Osteoblast (primary cell): ENCODE data around the gene OR6K6. TPM values are rescaled to one million over a fixed set of nuclear protein-coding genes. Genes with fewer than 3 reads are reported as not detected.

Source experiments
- DNase-seq: peaks from one replicate; pipeline ENCODE4 v3.0.0; 2011; ENCODE audit warnings: low spot score, mixed read lengths; ENCODE audit not compliant: insufficient read length; ENCODE audit errors: missing footprints
- H2AFZ ChIP-seq: 2 replicates; pipeline ENCODE4 v1.6.0; 2011; ENCODE audit warnings: mild to moderate bottlenecking, low read length
- H3K27ac ChIP-seq: 2 replicates; pipeline ENCODE4 v1.5.1; 2011; ENCODE audit warnings: mild to moderate bottlenecking, low read depth, low read length, moderate library complexity
- H3K27me3 ChIP-seq: 2 replicates; pipeline ENCODE4 v1.6.0; 2012; ENCODE audit warnings: mild to moderate bottlenecking, control low read depth, inconsistent platforms, low read length, moderate library complexity; ENCODE audit not compliant: insufficient read depth
- H3K36me3 ChIP-seq: 2 replicates; pipeline ENCODE4 v1.5.1; 2011; ENCODE audit warnings: mild to moderate bottlenecking, low read length, control low read depth, moderate library complexity; ENCODE audit not compliant: insufficient read depth
- H3K4me1 ChIP-seq: 2 replicates; pipeline ENCODE4 v1.5.1; 2011; ENCODE audit warnings: mild to moderate bottlenecking, low read length, control low read depth, moderate library complexity; ENCODE audit not compliant: insufficient read depth
- H3K4me2 ChIP-seq: 2 replicates; pipeline ENCODE4 v1.6.0; 2011; ENCODE audit warnings: mild to moderate bottlenecking, low read length; ENCODE audit not compliant: insufficient read depth
- H3K4me3 ChIP-seq: fragments of 200-600 bp; sonication (generic); 3 replicates; pipeline ENCODE4 v1.5.1; 2012; ENCODE audit warnings: mild to moderate bottlenecking, low read length, inconsistent platforms; ENCODE audit not compliant: insufficient read depth
- H3K79me2 ChIP-seq: 2 replicates; pipeline ENCODE4 v1.6.0; 2012; ENCODE audit warnings: mild to moderate bottlenecking, low read length, control low read depth, inconsistent platforms; ENCODE audit not compliant: insufficient read depth
- H3K9me3 ChIP-seq: 2 replicates; pipeline ENCODE4 v1.5.1; 2011; ENCODE audit warnings: low read depth, low read length, control low read depth
- H4K20me1 ChIP-seq: 2 replicates; pipeline ENCODE4 v1.6.0; 2012; ENCODE audit warnings: mild to moderate bottlenecking, low read length, control low read depth; ENCODE audit not compliant: insufficient read depth
- total RNA-seq: library from RNA; depleted of rRNA; stranded (reverse); fragments of >200 nt; gene quantifications from 2 replicates; pipeline ENCODE4 v1.2.3, GENCODE V29; 2012
- TF ChIP-seq, protein P1 (sequence below): IDR thresholded peaks from 2 replicates; pipeline ENCODE4 v1.5.1; 2011; ENCODE audit warnings: mild to moderate bottlenecking, low read depth, low read length, moderate library complexity; ENCODE audit errors: extremely low read depth

Gene OR6K6
- total RNA-seq, 1 donor, result not detected

- H3K27me3 ChIP-seq, result no peaks in the 10 kb centered on the region
- no peak overlapping the region for H3K4me2 ChIP-seq
- no peaks in the 10 kb centered on the region for H3K9me3 ChIP-seq
- no peaks in the 10 kb centered on the region for H3K36me3 ChIP-seq
- DNase-seq, result no peak
- no peaks in the 10 kb centered on the region for H3K79me2 ChIP-seq
- TF ChIP-seq, protein P1, sequence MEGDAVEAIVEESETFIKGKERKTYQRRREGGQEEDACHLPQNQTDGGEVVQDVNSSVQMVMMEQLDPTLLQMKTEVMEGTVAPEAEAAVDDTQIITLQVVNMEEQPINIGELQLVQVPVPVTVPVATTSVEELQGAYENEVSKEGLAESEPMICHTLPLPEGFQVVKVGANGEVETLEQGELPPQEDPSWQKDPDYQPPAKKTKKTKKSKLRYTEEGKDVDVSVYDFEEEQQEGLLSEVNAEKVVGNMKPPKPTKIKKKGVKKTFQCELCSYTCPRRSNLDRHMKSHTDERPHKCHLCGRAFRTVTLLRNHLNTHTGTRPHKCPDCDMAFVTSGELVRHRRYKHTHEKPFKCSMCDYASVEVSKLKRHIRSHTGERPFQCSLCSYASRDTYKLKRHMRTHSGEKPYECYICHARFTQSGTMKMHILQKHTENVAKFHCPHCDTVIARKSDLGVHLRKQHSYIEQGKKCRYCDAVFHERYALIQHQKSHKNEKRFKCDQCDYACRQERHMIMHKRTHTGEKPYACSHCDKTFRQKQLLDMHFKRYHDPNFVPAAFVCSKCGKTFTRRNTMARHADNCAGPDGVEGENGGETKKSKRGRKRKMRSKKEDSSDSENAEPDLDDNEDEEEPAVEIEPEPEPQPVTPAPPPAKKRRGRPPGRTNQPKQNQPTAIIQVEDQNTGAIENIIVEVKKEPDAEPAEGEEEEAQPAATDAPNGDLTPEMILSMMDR, result no peak
- H4K20me1 ChIP-seq, result no peaks in the 10 kb centered on the region
- H3K4me3 ChIP-seq, result no peak overlapping the region
- H3K27ac ChIP-seq, result no peak overlapping the region
- no peak overlapping the region for H2AFZ ChIP-seq
- no peaks in the 10 kb centered on the region for H3K4me1 ChIP-seq
Measured at GRCh38 chr1:158732524-158732923, 22.0 kb upstream of the OR6K6 start.

- no peak for DNase-seq
- no peak overlapping the region for H3K27ac ChIP-seq
- no peaks in the 10 kb centered on the region for H3K4me1 ChIP-seq
- no peak overlapping the region for H2AFZ ChIP-seq
- no peaks in the 10 kb centered on the region for H3K27me3 ChIP-seq
- no peak overlapping the region for H3K4me2 ChIP-seq
- H3K36me3 ChIP-seq, result no peaks in the 10 kb centered on the region
- H3K79me2 ChIP-seq, result no peaks in the 10 kb centered on the region
- H3K4me3 ChIP-seq, result no peak overlapping the region
- no peaks in the 10 kb centered on the region for H4K20me1 ChIP-seq
- TF ChIP-seq, protein P1, result no peak
- no peaks in the 10 kb centered on the region for H3K9me3 ChIP-seq
Measured at GRCh38 chr1:158735848-158736247, 18.7 kb upstream of the OR6K6 start.

GRCh38 chr1:158752155-158752712, 2.3 kb upstream of the OR6K6 start:
- peak; percentile 63 for DNase-seq
- H3K4me3 ChIP-seq, result no peak overlapping the region

More at GRCh38 chr1:158752155-158752712, 2.3 kb upstream of the OR6K6 start:
- Histone ChIP-seq H3K79me2 (no peaks in the 10 kb centered on the region), H4K20me1 (no peaks in the 10 kb centered on the region), H3K27ac (no peak overlapping the region), H3K36me3 (no peaks in the 10 kb centered on the region), H3K27me3 (no peaks in the 10 kb centered on the region), H3K4me2 (no peak overlapping the region), H2AFZ (no peak overlapping the region), H3K9me3 (no peaks in the 10 kb centered on the region), H3K4me1 (no peaks in the 10 kb centered on the region)
- TF ChIP-seq, protein P1, result no peak
